GM23338 (cell line): ENCODE data around the gene SLC9C1. TPM values are rescaled to one million over a fixed set of nuclear protein-coding genes. Genes with fewer than 3 reads are reported as not detected.
A peak's percentile ranks its signal among the peaks of the same experiment; 100 is the strongest.

Experiments used
- ATAC-seq: fragments of 200-7000 bp; cut with Tn5 transposase; 3 replicates; pipeline ENCODE4 v1.9.1; 2020
- DNase-seq: peaks from one replicate; pipeline ENCODE4 v3.0.0-alpha.2; 2015; ENCODE audit warnings: low spot score
- H2AFZ ChIP-seq: fragments of 200-600 bp; sonication (generic); 2 replicates; pipeline ENCODE4 v1.8.0; 2016; ENCODE audit warnings: antibody characterized with exemption, mild to moderate bottlenecking, moderate library complexity
- H3F3A ChIP-seq: fragments of 200-600 bp; sonication (generic); replicated peaks from 2 replicates; pipeline ENCODE4 v1.8.0; 2017; ENCODE audit warnings: antibody characterized with exemption, mixed run types, low read depth
- H3K27ac ChIP-seq: fragments of 200-600 bp; sonication (generic); 2 replicates; pipeline ENCODE4 v1.6.1; 2016; ENCODE audit warnings: low read depth
- H3K27me3 ChIP-seq: fragments of 200-600 bp; sonication (generic); 2 replicates; pipeline ENCODE4 v1.8.0; 2016; ENCODE audit warnings: mild to moderate bottlenecking, mixed run types, moderate library complexity; ENCODE audit not compliant: insufficient read depth
- H3K36me3 ChIP-seq: fragments of 200-600 bp; sonication (generic); 2 replicates; pipeline ENCODE4 v1.8.0; 2016; ENCODE audit warnings: mild to moderate bottlenecking; ENCODE audit not compliant: insufficient read depth
- H3K4me1 ChIP-seq: fragments of 200-600 bp; sonication (generic); 2 replicates; pipeline ENCODE4 v1.8.0; 2016; ENCODE audit warnings: mild to moderate bottlenecking, moderate library complexity; ENCODE audit not compliant: insufficient read depth
- H3K4me2 ChIP-seq: fragments of 200-600 bp; sonication (generic); 2 replicates; pipeline ENCODE4 v1.7.1; 2017; ENCODE audit warnings: mixed run types
- H3K4me3 ChIP-seq: fragments of 200-600 bp; sonication (generic); 2 replicates; pipeline ENCODE4 v1.6.1; 2016; ENCODE audit warnings: mixed run types
- H3K79me2 ChIP-seq: fragments of 200-600 bp; sonication (generic); replicated peaks from 2 replicates; pipeline ENCODE4 v1.8.0; 2017; ENCODE audit warnings: mild to moderate bottlenecking; ENCODE audit not compliant: insufficient read depth
- H3K9me2 ChIP-seq: fragments of 200-600 bp; sonication (generic); 2 replicates; pipeline ENCODE4 v1.8.0; 2017; ENCODE audit not compliant: insufficient read depth
- H4K20me1 ChIP-seq: fragments of 200-600 bp; sonication (generic); replicated peaks from 2 replicates; pipeline ENCODE4 v1.8.0; 2017; ENCODE audit warnings: mild to moderate bottlenecking; ENCODE audit not compliant: insufficient read depth
- H3K27ac Mint-ChIP-seq: 2 replicates; pipeline ENCODE4 v1.8.0; 2020; ENCODE audit warnings: inconsistent platforms, mild to moderate bottlenecking, moderate library complexity, mixed read lengths
- H3K27me3 Mint-ChIP-seq: 3 replicates; pipeline ENCODE4 v1.8.0; 2022; ENCODE audit warnings: low read depth, mild to moderate bottlenecking, moderate library complexity, mixed read lengths, inconsistent platforms; ENCODE audit not compliant: insufficient read depth, poor library complexity
- H3K36me3 Mint-ChIP-seq: 3 replicates; pipeline ENCODE4 v1.8.0; 2021; ENCODE audit warnings: low read depth, mild to moderate bottlenecking, inconsistent platforms, moderate library complexity, mixed read lengths
- H3K4me1 Mint-ChIP-seq: 3 replicates; pipeline ENCODE4 v1.8.0; 2020; ENCODE audit warnings: mild to moderate bottlenecking, inconsistent platforms, mixed read lengths
- H3K4me3 Mint-ChIP-seq: 3 replicates; pipeline ENCODE4 v1.8.0; 2021; ENCODE audit warnings: moderate library complexity, mild to moderate bottlenecking, inconsistent platforms, mixed read lengths
- H3K9me3 Mint-ChIP-seq: 3 replicates; pipeline ENCODE4 v1.8.0; 2020; ENCODE audit warnings: moderate library complexity, mild to moderate bottlenecking, inconsistent platforms, mixed read lengths
- CREB1 ChIP-seq: fragments of 250-450 bp; sonication (Bioruptor Pico); IDR thresholded peaks from 2 replicates; pipeline ENCODE4 v1.5.0; 2020; ENCODE audit warnings: low read depth, mild to moderate bottlenecking, moderate library complexity
- EZH2 ChIP-seq: fragments of 200-600 bp; sonication (generic); IDR thresholded peaks from one replicate; pipeline ENCODE4 v1.8.0; 2017; ENCODE audit warnings: antibody characterized with exemption, mild to moderate bottlenecking, low read depth; ENCODE audit not compliant: unreplicated experiment
- EZH2phosphoT487 ChIP-seq: fragments of 200-600 bp; sonication (generic); IDR thresholded peaks from one replicate; pipeline ENCODE4 v1.8.1; 2018; ENCODE audit warnings: antibody characterized with exemption; ENCODE audit not compliant: unreplicated experiment
- NANOG ChIP-seq: IDR thresholded peaks from 2 replicates; pipeline ENCODE4 v1.6.1; 2016; ENCODE audit warnings: antibody characterized with exemption, borderline replicate concordance
- POLR2AphosphoS5 ChIP-seq: IDR thresholded peaks from 2 replicates; pipeline ENCODE4 v1.6.1; 2016; ENCODE audit warnings: antibody characterized with exemption, low read depth
- ZNF114 ChIP-seq: fragments of 250-450 bp; sonication (Bioruptor Pico); IDR thresholded peaks from 2 replicates; pipeline ENCODE4 v1.5.0; 2020; ENCODE audit warnings: mild to moderate bottlenecking, moderate library complexity
- ZNF331 ChIP-seq: fragments of 250-450 bp; sonication (Bioruptor Pico); IDR thresholded peaks from 2 replicates; pipeline ENCODE4 v1.5.0; 2020; ENCODE audit warnings: low read depth, mild to moderate bottlenecking, moderate library complexity
- polyA plus RNA-seq: library from polyadenylated mRNA; unstranded; fragments of >200 nt; fragmentation: Nextera tagmentation; extraction: Ambion mirVana; gene quantifications from 2 replicates; pipeline ENCODE4 v1.2.1, GENCODE V29; 2016
- total RNA-seq: library from RNA; depleted of rRNA; stranded (reverse); fragments of >200 nt; shearing (Covaris generic); gene quantifications from 2 replicates; pipeline ENCODE4 v1.2.3, GENCODE V29; 2014
- TF ChIP-seq, protein P1 (sequence below): fragments of 250-450 bp; sonication (Bioruptor Pico); IDR thresholded peaks from 2 replicates; pipeline ENCODE4 v1.5.0; 2020; ENCODE audit warnings: mild to moderate bottlenecking, moderate library complexity
- TF ChIP-seq, protein P2 (sequence below), 2 experiments: fragments of 200-600 bp in 1 of 2; sonication (generic) in 1 of 2; conservative IDR thresholded peaks; 2 replicates each; pipeline versions ENCODE4 v1.5.1 to v1.6.1; 2016 to 2017; ENCODE audit warnings: antibody characterized with exemption in 2 of 2, low read depth in 2 of 2, mild to moderate bottlenecking in 2 of 2, moderate library complexity in 1 of 2
- TF ChIP-seq, protein P3 (sequence below): IDR thresholded peaks from one replicate; pipeline ENCODE4 v1.6.1; 2018; ENCODE audit warnings: antibody characterized with exemption; ENCODE audit not compliant: unreplicated experiment
- TF ChIP-seq, protein P4 (sequence below): IDR thresholded peaks from 2 replicates; pipeline ENCODE4 v1.6.1; 2016; ENCODE audit warnings: antibody characterized with exemption

SLC9C1 gene
- total and polyA plus RNA-seq, 2 experiments from 2014 or later: 0.97 to 1.8 TPM

DNA sequence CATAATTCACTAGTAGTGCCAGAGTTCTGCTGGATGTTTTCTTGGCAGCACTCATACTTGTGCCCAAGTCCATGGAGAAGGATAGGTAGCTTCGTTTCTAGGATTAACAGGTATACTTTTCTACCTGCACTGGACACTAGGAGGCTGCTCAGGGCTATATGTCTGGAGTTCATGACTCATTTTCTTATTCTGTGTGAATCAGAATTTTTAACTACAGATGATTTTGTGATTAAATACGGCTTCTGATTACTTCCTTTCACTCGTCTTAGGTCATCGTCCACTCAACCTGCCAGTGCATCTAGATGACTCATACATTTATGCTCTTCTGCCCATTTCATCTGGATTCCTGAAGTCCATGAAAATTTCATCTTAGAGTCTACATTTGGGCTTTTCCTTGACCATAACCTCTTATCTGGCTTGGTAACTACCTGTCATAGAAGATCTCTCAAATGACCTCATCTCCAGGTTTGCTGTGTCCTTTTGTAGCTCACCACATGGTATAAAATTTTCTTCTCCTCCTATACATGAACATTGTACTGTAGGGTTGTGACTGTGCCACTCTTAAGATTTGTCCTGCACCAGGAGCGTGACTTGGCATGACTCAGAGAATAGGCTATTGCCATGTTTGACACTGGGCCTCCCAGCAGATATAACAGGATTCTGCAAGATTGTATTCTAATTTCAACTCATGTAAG, 94.2 kb downstream of the SLC9C1 start (continued):
- TF ChIP-seq, protein P1, sequence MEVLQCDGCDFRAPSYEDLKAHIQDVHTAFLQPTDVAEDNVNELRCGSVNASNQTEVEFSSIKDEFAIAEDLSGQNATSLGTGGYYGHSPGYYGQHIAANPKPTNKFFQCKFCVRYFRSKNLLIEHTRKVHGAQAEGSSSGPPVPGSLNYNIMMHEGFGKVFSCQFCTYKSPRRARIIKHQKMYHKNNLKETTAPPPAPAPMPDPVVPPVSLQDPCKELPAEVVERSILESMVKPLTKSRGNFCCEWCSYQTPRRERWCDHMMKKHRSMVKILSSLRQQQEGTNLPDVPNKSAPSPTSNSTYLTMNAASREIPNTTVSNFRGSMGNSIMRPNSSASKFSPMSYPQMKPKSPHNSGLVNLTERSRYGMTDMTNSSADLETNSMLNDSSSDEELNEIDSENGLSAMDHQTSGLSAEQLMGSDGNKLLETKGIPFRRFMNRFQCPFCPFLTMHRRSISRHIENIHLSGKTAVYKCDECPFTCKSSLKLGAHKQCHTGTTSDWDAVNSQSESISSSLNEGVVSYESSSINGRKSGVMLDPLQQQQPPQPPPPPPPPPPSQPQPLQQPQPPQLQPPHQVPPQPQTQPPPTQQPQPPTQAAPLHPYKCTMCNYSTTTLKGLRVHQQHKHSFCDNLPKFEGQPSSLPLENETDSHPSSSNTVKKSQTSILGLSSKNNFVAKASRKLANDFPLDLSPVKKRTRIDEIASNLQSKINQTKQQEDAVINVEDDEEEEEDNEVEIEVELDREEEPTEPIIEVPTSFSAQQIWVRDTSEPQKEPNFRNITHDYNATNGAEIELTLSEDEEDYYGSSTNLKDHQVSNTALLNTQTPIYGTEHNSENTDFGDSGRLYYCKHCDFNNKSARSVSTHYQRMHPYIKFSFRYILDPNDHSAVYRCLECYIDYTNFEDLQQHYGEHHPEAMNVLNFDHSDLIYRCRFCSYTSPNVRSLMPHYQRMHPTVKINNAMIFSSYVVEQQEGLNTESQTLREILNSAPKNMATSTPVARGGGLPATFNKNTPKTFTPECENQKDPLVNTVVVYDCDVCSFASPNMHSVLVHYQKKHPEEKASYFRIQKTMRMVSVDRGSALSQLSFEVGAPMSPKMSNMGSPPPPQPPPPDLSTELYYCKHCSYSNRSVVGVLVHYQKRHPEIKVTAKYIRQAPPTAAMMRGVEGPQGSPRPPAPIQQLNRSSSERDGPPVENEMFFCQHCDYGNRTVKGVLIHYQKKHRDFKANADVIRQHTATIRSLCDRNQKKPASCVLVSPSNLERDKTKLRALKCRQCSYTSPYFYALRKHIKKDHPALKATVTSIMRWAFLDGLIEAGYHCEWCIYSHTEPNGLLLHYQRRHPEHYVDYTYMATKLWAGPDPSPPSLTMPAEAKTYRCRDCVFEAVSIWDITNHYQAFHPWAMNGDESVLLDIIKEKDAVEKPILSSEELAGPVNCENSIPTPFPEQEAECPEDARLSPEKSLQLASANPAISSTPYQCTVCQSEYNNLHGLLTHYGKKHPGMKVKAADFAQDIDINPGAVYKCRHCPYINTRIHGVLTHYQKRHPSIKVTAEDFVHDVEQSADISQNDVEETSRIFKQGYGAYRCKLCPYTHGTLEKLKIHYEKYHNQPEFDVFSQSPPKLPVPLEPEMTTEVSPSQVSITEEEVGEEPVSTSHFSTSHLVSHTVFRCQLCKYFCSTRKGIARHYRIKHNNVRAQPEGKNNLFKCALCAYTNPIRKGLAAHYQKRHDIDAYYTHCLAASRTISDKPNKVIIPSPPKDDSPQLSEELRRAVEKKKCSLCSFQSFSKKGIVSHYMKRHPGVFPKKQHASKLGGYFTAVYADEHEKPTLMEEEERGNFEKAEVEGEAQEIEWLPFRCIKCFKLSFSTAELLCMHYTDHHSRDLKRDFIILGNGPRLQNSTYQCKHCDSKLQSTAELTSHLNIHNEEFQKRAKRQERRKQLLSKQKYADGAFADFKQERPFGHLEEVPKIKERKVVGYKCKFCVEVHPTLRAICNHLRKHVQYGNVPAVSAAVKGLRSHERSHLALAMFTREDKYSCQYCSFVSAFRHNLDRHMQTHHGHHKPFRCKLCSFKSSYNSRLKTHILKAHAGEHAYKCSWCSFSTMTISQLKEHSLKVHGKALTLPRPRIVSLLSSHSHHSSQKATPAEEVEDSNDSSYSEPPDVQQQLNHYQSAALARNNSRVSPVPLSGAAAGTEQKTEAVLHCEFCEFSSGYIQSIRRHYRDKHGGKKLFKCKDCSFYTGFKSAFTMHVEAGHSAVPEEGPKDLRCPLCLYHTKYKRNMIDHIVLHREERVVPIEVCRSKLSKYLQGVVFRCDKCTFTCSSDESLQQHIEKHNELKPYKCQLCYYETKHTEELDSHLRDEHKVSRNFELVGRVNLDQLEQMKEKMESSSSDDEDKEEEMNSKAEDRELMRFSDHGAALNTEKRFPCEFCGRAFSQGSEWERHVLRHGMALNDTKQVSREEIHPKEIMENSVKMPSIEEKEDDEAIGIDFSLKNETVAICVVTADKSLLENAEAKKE: no peak
- no peak for TF ChIP-seq EZH2phosphoT487
- no peak for TF ChIP-seq ZNF114 (CRISPR knock-in tag)
- TF ChIP-seq ZNF331 (CRISPR knock-in tag): no peak

DNA sequence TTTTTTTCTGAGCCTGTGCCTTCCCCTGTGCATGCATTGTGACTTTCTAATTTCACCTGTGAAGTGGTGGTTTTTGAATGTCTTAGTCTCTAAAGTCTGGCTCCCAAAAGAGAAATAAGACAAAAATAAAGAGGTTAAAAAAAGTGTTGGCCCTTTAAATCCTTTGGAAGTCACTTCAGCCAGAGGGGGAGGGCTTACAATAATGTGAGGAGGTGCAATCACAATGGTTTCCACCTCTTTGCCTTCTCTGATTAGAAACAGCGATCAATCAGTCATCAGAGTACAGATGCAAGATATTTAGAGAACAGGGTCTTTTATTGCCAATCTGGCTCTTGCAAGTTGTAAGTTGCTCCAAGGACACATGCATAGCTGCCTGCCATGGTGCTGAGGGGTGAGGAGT, 96.9 kb downstream of the SLC9C1 start:
- Histone ChIP-seq H3F3A (no peaks in the 10 kb centered on the region), H3K9me2 (no peaks in the 10 kb centered on the region), H3K79me2 (no peaks in the 10 kb centered on the region), H3K27me3 (no peaks in the 10 kb centered on the region), H3K4me1 (peaks cover 7% of the 10 kb centered on the region), H2AFZ (peak overlapping the region; percentile 43), H3K4me2 (no peak overlapping the region; the same call in 1 of the 2 replicates), H3K4me3 (no peak overlapping the region), H3K27ac (no peak overlapping the region), H3K36me3 (no peaks in the 10 kb centered on the region), H4K20me1 (no peaks in the 10 kb centered on the region)
- H3K27me3 Mint-ChIP-seq: no peaks in the 10 kb centered on the region
- peaks cover 12% of the 10 kb centered on the region; the same call in 2 of the 3 replicates for H3K4me1 Mint-ChIP-seq
- DNase-seq (peak; percentile 46), ATAC-seq (peak; percentile 56)
- H3K36me3 Mint-ChIP-seq: peaks cover 5% of the 10 kb centered on the region; the same call in 1 of the 3 replicates
- no peak overlapping the region for H3K4me3 Mint-ChIP-seq
- H3K9me3 Mint-ChIP-seq: peaks cover 16% of the 10 kb centered on the region
- H3K27ac Mint-ChIP-seq: peak overlapping the region; percentile 57
- TF ChIP-seq POLR2AphosphoS5 (no peak), NANOG (no peak), EZH2 (no peak), CREB1 (no peak), ZNF114 (CRISPR knock-in tag) (no peak)
- TF ChIP-seq, protein P2, sequence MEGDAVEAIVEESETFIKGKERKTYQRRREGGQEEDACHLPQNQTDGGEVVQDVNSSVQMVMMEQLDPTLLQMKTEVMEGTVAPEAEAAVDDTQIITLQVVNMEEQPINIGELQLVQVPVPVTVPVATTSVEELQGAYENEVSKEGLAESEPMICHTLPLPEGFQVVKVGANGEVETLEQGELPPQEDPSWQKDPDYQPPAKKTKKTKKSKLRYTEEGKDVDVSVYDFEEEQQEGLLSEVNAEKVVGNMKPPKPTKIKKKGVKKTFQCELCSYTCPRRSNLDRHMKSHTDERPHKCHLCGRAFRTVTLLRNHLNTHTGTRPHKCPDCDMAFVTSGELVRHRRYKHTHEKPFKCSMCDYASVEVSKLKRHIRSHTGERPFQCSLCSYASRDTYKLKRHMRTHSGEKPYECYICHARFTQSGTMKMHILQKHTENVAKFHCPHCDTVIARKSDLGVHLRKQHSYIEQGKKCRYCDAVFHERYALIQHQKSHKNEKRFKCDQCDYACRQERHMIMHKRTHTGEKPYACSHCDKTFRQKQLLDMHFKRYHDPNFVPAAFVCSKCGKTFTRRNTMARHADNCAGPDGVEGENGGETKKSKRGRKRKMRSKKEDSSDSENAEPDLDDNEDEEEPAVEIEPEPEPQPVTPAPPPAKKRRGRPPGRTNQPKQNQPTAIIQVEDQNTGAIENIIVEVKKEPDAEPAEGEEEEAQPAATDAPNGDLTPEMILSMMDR (conservative IDR thresholded peaks at IDR 0.05; ENCODE audit: low read depth in 2 of 2): no peak
- TF ChIP-seq, protein P3, sequence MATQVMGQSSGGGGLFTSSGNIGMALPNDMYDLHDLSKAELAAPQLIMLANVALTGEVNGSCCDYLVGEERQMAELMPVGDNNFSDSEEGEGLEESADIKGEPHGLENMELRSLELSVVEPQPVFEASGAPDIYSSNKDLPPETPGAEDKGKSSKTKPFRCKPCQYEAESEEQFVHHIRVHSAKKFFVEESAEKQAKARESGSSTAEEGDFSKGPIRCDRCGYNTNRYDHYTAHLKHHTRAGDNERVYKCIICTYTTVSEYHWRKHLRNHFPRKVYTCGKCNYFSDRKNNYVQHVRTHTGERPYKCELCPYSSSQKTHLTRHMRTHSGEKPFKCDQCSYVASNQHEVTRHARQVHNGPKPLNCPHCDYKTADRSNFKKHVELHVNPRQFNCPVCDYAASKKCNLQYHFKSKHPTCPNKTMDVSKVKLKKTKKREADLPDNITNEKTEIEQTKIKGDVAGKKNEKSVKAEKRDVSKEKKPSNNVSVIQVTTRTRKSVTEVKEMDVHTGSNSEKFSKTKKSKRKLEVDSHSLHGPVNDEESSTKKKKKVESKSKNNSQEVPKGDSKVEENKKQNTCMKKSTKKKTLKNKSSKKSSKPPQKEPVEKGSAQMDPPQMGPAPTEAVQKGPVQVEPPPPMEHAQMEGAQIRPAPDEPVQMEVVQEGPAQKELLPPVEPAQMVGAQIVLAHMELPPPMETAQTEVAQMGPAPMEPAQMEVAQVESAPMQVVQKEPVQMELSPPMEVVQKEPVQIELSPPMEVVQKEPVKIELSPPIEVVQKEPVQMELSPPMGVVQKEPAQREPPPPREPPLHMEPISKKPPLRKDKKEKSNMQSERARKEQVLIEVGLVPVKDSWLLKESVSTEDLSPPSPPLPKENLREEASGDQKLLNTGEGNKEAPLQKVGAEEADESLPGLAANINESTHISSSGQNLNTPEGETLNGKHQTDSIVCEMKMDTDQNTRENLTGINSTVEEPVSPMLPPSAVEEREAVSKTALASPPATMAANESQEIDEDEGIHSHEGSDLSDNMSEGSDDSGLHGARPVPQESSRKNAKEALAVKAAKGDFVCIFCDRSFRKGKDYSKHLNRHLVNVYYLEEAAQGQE: no peak
- TF ChIP-seq, protein P4, sequence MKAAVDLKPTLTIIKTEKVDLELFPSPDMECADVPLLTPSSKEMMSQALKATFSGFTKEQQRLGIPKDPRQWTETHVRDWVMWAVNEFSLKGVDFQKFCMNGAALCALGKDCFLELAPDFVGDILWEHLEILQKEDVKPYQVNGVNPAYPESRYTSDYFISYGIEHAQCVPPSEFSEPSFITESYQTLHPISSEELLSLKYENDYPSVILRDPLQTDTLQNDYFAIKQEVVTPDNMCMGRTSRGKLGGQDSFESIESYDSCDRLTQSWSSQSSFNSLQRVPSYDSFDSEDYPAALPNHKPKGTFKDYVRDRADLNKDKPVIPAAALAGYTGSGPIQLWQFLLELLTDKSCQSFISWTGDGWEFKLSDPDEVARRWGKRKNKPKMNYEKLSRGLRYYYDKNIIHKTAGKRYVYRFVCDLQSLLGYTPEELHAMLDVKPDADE: no peak
